Measurements from ENCODE around the gene DUSP18.
"Not testable (repeated sequence)": the region's sequence is repeated elsewhere in the genome, so short reads cannot be mapped to it uniquely, and the experiment has no call there.

The DUSP18 gene

DNA sequence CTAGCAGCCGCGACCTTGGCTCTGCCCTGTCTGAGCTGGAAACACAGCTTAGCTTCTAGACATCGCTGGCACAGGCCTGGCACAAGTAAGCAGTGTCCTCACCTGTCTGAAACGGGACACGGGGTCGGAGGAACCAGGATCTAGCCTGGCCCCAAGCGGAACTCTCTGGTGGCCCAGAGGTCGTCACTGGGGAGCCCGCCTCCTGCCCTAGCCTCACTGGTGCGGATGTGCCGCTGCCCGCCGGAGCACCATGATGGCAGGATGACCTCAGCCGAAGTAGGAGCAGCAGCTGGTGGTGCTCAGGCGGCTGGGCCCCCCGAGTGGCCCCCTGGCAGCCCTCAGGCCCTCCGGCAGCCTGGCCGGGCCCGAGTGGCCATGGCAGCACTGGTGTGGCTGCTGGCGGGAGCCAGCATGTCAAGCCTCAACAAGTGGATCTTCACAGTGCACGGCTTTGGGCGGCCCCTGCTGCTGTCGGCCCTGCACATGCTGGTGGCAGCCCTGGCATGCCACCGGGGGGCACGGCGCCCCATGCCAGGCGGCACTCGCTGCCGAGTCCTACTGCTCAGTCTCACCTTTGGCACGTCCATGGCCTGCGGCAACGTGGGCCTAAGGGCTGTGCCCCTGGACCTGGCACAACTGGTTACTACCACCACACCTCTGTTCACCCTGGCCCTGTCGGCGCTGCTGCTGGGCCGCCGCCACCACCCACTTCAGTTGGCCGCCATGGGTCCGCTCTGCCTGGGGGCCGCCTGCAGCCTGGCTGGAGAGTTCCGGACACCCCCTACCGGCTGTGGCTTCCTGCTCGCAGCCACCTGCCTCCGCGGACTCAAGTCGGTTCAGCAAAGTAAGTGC is 31.2 kb downstream of the DUSP18 start:
- no peak for DNase-seq

GRCh38 chr22:30635273-30636225 is 32.1 kb downstream of the DUSP18 start, which contains the start of gene SLC35E4:
Gene SLC35E4 (plus strand): TSS chr22:30635781. CDS start chr22:30636451, 670 bp downstream.
- DNase-seq = peak; percentile 74

DNA sequence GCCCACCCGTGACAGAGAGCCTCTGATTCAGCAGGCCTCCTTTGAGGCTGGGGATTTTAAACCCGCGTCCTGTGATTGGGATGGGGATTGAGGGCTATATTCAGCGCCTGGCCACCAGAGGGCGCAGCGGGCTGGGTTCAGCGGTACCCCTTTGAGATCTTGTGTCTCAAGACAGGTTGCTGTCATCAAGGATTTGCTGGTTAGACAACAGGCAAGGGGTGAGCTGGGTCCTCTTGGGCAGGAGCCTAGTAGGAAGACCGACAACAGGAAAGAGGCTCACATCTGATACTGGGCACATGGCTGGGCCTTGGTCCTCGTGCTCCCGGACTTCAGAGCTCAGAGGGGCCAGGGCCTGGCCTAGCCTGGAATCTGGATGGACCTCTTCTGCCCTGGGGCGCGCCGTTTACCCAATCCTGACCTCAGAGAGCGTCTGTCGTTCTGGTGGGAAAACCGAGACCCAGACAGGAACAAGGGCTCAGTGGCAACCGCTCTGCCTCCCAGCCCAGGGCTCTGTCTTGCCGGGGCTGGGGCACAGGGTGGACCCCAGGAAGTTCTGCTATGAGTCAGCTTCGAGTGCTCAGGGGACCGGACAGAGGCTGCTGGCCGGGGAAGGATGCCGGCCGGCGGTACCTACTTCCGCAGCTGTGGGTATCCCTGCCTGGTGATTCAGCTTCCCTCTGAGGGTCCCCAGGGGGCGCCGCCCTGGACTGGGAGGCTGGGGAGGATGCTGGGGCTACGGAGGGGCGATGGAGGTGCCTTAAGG is 33.0 kb downstream of the DUSP18 start:
- peak; percentile 78 for DNase-seq

DNA sequence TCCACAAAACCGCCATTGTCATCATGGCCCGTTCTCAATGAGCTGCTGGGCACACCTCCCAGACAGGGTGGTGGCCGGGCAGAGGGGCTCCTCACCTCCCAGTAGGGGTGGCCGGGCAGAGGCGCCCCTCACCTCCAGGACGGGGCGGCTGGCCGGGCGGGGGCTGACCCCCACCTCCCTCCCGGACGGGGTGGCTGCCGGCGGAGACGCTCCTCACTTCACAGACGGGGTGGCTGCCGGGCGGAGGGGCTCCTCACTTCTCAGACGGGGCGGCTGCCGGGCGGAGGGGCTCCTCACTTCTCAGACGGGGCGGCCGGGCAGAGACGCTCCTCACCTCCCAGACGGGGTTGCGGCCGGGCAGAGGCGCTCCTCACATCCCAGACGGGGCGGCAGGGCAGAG is 36.2 kb downstream of the DUSP18 start:
- DNase-seq = not testable (repeated sequence)

DNA sequence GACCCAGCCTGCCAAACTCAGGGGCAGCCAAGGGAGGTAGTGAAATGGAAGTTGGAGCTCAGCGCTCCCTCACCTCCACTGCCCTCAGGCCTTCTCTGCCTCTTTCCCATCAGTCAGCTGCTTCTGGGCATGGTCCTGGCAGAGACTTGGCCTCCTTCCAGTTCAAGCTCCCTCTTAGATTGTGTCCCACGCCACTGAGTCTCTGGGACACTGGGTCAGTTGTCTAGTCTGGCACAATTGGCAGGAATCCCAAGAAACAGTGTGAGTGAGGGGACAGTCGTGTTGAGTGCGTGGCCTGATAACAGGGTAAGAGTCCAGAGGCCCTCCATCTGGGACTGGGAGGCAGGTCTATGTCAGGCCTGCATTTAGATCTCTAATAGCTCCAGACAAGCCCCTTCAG is 39.2 kb downstream of the DUSP18 start:
- no peak for DNase-seq

- no peak for DNase-seq
Measured at GRCh38 chr22:30627471-30627870, 40.2 kb downstream of the DUSP18 start.

DNA sequence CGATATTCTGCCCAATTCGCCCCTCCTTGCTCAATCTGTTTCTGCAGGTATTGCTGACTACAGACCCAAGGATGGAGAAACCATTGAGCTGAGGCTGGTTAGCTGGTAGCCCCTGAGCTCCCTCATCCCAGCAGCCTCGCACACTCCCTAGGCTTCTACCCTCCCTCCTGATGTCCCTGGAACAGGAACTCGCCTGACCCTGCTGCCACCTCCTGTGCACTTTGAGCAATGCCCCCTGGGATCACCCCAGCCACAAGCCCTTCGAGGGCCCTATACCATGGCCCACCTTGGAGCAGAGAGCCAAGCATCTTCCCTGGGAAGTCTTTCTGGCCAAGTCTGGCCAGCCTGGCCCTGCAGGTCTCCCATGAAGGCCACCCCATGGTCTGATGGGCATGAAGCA is 41.3 kb downstream of the DUSP18 start:
- DNase-seq = no peak

- DNase-seq = not testable (repeated sequence)
Measured at GRCh38 chr22:30619909-30620308, 47.8 kb downstream of the DUSP18 start.

DNA sequence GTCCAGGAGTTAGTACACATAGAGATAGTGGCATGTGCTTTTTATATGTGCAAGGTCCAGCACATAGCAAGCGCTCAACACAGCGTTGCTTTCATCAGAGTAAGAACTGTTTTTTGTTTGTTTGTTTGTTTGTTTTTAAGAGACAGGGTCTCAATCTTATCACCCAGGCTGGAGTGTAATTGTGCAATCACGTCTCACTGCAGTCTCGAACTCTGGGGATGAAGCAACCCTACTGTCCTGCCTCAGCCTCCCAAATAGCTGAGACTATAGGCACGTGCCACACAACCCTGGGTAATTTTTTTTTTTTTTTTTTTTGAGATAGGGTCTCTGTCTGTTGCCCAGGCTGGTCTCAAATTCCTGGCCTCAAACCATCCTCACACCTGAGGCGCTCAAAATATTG is 49.9 kb downstream of the DUSP18 start:
- no peak for DNase-seq

- no peak for DNase-seq
Measured at GRCh38 chr22:30615543-30615954, 52.1 kb downstream of the DUSP18 start.

- DNase-seq = no peak
Measured at GRCh38 chr22:30614879-30615278, 52.8 kb downstream of the DUSP18 start.

DNA sequence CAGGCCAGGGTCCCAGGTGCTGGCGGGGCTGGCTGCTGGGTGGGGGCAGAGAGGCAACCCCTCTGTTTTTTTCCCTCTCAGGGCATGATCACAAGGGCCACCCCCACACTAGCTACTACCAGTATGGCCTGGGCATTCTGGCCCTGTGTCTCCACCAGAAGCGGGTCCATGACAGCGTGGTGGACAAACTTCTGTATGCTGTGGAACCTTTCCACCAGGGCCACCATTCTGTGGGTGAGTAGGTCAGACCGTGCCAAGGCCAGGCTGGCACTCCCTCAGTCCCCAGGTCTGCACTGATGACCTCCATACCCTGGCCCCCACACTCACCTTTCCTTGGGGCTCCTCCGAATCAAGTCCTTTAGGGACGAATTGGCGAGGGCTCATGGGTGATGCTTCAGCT is 53.4 kb downstream of the DUSP18 start:
- DNase-seq = no peak

- no peak for DNase-seq
Measured at GRCh38 chr22:30612789-30613188, 54.9 kb downstream of the DUSP18 start.
